Thyroid gland (tissue), 4 donors: ENCODE results near the gene ACADL.

Experiments used
- CTCF ChIP-seq, 6 experiments: fragments of 200-600 bp in 3 of 6; fragments of 450-650 bp in 3 of 6; sonication (generic) in 3 of 6; IDR thresholded peaks; one replicate each; pipeline ENCODE4 v1.5.1; 2016 to 2019; ENCODE audit warnings: antibody characterized with exemption in 6 of 6, mild to moderate bottlenecking in 2 of 6, inconsistent platforms in 1 of 6, moderate library complexity in 1 of 6
- POLR2A ChIP-seq, 2 donors: fragments of 450-650 bp; IDR thresholded peaks; one replicate each; pipeline ENCODE4 v1.6.1; 2017; ENCODE audit warnings: antibody characterized with exemption in 2 of 2, mild to moderate bottlenecking in 2 of 2, moderate library complexity in 1 of 2

GRCh38 chr2:210262036-210262435 lies 36.8 kb upstream of the ACADL start:
- TF ChIP-seq CTCF (IDR thresholded peaks at IDR 0.05), result no peak
- TF ChIP-seq POLR2A (IDR thresholded peaks at IDR 0.05), result no peak
